OCI-LY7 (cell line): Measurements from ENCODE around the gene B3GNT2. TPM values are rescaled to one million over a fixed set of nuclear protein-coding genes. Genes with fewer than 3 reads are reported as not detected.

ENCODE experiments used
- BruUV-seq: library from RNA; stranded (reverse); fragments of 400-500 nt; replicated peaks from 2 replicates; lab custom pipeline; 2021; lab: Mats Ljungman, UMichigan
- CTCF ChIA-PET: fragments of 300-600 bp; sonication (Branson Sonifier 250); formaldehyde crosslinking; loops from one replicate; lab custom pipeline; 2022; ENCODE audit warnings: antibody characterized with exemption; ENCODE audit not compliant: unreplicated experiment; lab: Charles Lee
- POLR2A ChIA-PET: fragments of 300-600 bp; sonication (Branson Sonifier 250); formaldehyde crosslinking; loops from one replicate; lab custom pipeline; 2022; ENCODE audit warnings: antibody characterized with exemption; lab: Charles Lee
- DNase-seq: peaks from one replicate; pipeline ENCODE4 v3.0.0-alpha.2; 2015; ENCODE audit warnings: low spot score
- H2AFZ ChIP-seq: fragments of 200-600 bp; sonication (generic), shearing (Covaris generic); 2 replicates; pipeline ENCODE4 v1.6.1; 2014; ENCODE audit warnings: mild to moderate bottlenecking, antibody characterized with exemption, low read length, moderate library complexity
- H3K27ac ChIP-seq: fragments of 200-600 bp; sonication (generic); 2 replicates; pipeline ENCODE4 v1.5.1; 2014; ENCODE audit warnings: mixed run types, low read depth, mild to moderate bottlenecking, moderate library complexity, low read length, inconsistent platforms; ENCODE audit not compliant: poor library complexity, severe bottlenecking
- H3K36me3 ChIP-seq: fragments of 200-600 bp; sonication (generic); 2 replicates; pipeline ENCODE4 v1.6.1; 2014; ENCODE audit warnings: mild to moderate bottlenecking, antibody characterized with exemption, low read length, moderate library complexity, mixed read lengths; ENCODE audit not compliant: insufficient read depth
- H3K4me1 ChIP-seq: fragments of 200-600 bp; sonication (generic); 2 replicates; pipeline ENCODE4 v1.5.1; 2014; ENCODE audit warnings: mild to moderate bottlenecking, low read length; ENCODE audit not compliant: insufficient read depth, poor library complexity, severe bottlenecking
- H3K4me2 ChIP-seq: fragments of 200-600 bp; sonication (generic); 2 replicates; pipeline ENCODE4 v1.6.1; 2014; ENCODE audit warnings: mild to moderate bottlenecking, low read length
- H3K4me3 ChIP-seq: fragments of 200-600 bp; sonication (generic); 2 replicates; pipeline ENCODE4 v1.5.1; 2014; ENCODE audit warnings: mild to moderate bottlenecking, low read depth, low read length; ENCODE audit not compliant: poor library complexity, severe bottlenecking
- H3K79me2 ChIP-seq: fragments of 200-600 bp; sonication (generic); 2 replicates; pipeline ENCODE4 v1.6.1; 2016; ENCODE audit warnings: low read depth, mild to moderate bottlenecking, low read length, moderate library complexity, mixed read lengths; ENCODE audit not compliant: insufficient read depth
- H3K9me2 ChIP-seq: fragments of 200-600 bp; sonication (generic); 2 replicates; pipeline ENCODE4 v1.6.1; 2016; ENCODE audit warnings: mild to moderate bottlenecking, low read length, mixed read lengths; ENCODE audit not compliant: insufficient read depth
- H3K9me3 ChIP-seq: fragments of 200-600 bp; sonication (generic); 2 replicates; pipeline ENCODE4 v1.6.1; 2014; ENCODE audit warnings: mild to moderate bottlenecking, mixed run types, low read length, mixed read lengths
- H4K20me1 ChIP-seq: fragments of 200-600 bp; sonication (generic); 2 replicates; pipeline ENCODE4 v1.6.1; 2014; ENCODE audit warnings: mild to moderate bottlenecking, antibody characterized with exemption, low read length, moderate library complexity, mixed read lengths; ENCODE audit not compliant: insufficient read depth
- CTCF ChIP-seq: fragments of 200-600 bp; sonication (generic); conservative IDR thresholded peaks from 2 replicates; pipeline ENCODE4 v1.5.1; 2014; ENCODE audit warnings: mild to moderate bottlenecking, antibody characterized with exemption, low read length, moderate library complexity, mixed read lengths
- EZH2phosphoT487 ChIP-seq: fragments of 200-600 bp; sonication (generic); IDR thresholded peaks from 2 replicates; pipeline ENCODE4 v1.6.1; 2018; ENCODE audit warnings: low read depth, borderline replicate concordance, mild to moderate bottlenecking, mixed run types, antibody characterized with exemption, low read length, moderate library complexity, mixed read lengths
- intact Hi-C: fragments of 100-400 bp; cut with micrococcal nuclease; formaldehyde crosslinking; loops from one replicate; pipeline ENCODE4 v1.10.0; 2022; ENCODE audit not compliant: unreplicated experiment
- total RNA-seq, 2 experiments: library from RNA; depleted of rRNA in 1 of 2; stranded (reverse); fragments of >200 nt in 1 of 2; shearing (Covaris generic) in 1 of 2; gene quantifications; 2 replicates each; pipeline ENCODE4 v1.2.3, GENCODE V29; 2014 to 2022

The B3GNT2 gene
- total RNA-seq, 2 experiments from 2014 or later: 51.1 to 65.8 TPM

- Histone ChIP-seq H4K20me1 (peaks cover 24% of the 10 kb centered on the region), H3K4me3 (peak overlapping the region; percentile 95), H3K4me1 (peaks cover 49% of the 10 kb centered on the region), H2AFZ (peak overlapping the region; percentile 59; the same call in 1 of the 2 replicates), H3K27ac (peak overlapping the region; percentile 46), H3K4me2 (peak overlapping the region; percentile 94), H3K9me2 (no peaks in the 10 kb centered on the region), H3K79me2 (peaks cover 55% of the 10 kb centered on the region), H3K36me3 (peaks cover 27% of the 10 kb centered on the region), H3K9me3 (no peaks in the 10 kb centered on the region)
- intact Hi-C loops: loop anchor here (5.0 to 10.0 kb wide), 3 partner anchors 157 to 280 kb away; no protein-coding TSS in a partner anchor
- CTCF ChIA-PET: no interaction called here
- POLR2A ChIA-PET: interaction anchor here (0.6 to 2.0 kb wide), 7 partner anchors 11 to 1250 kb away, joined by 3 to 4 read pairs (median 3); no protein-coding TSS in a partner anchor
- DNase-seq: no peak
- TF ChIP-seq CTCF (no peak), EZH2phosphoT487 (no peak)
- BruUV-seq: no TSS peak
Measured at GRCh38 chr2:62194558-62195420, 1.1 kb upstream of the B3GNT2 start.

- H2AFZ ChIP-seq: no peak overlapping the region
- H3K9me3 ChIP-seq: no peaks in the 10 kb centered on the region
- BruUV-seq: no TSS peak
- H3K79me2 ChIP-seq: peaks cover 71% of the 10 kb centered on the region
- TF ChIP-seq EZH2phosphoT487: no peak
- TF ChIP-seq CTCF: no peak
- peak overlapping the region; percentile 92 for H3K4me2 ChIP-seq
- intact Hi-C loops: loop anchor here (1.0 to 10.0 kb wide), 5 partner anchors 15 to 282 kb away; no protein-coding TSS in a partner anchor
- peak overlapping the region; percentile 95 for H3K4me3 ChIP-seq
- no peaks in the 10 kb centered on the region for H3K9me2 ChIP-seq
- peak overlapping the region; percentile 75 for H3K27ac ChIP-seq
- H4K20me1 ChIP-seq: peaks cover 40% of the 10 kb centered on the region
- DNase-seq: peak; percentile 71
- H3K4me1 ChIP-seq: peaks cover 59% of the 10 kb centered on the region
- CTCF ChIA-PET: no interaction called here
- POLR2A ChIA-PET: interaction anchor here (0.9 to 2.0 kb wide), 3 partner anchors 15 to 157 kb away, joined by 3 to 4 read pairs (median 4); no protein-coding TSS in a partner anchor
- peaks cover 41% of the 10 kb centered on the region for H3K36me3 ChIP-seq
Measured at GRCh38 chr2:62196278-62196901, 475 bp downstream of the B3GNT2 start.
